ENCODE measurements around the gene RBFOX1. TPM values are rescaled to one million over a fixed set of nuclear protein-coding genes. Genes with fewer than 3 reads are reported as not detected.

Gene RBFOX1
- total RNA-seq, 2 experiments from 2014 or later, result not detected

GRCh38 chr16:7316281-7316888 lies 16.3 kb upstream of the RBFOX1 start:
- intact Hi-C loops (cut with micrococcal nuclease), result no loop called here
- ChIA-PET POLR2A (no interaction called here), CTCF (no interaction called here)
- DNase-seq, result no peak
- H3K36me3 Mint-ChIP-seq, result no peaks in the 10 kb centered on the region
- peaks cover 13% of the 10 kb centered on the region for H3K9me3 Mint-ChIP-seq
- no peaks in the 10 kb centered on the region for H3K27me3 Mint-ChIP-seq
- H3K4me1 Mint-ChIP-seq (ENCODE audit: low read depth), result no peaks in the 10 kb centered on the region
- H3K27ac Mint-ChIP-seq, result no peak overlapping the region
- H3K4me3 Mint-ChIP-seq, result no peak overlapping the region

GRCh38 chr16:7317982-7318381 lies 14.7 kb upstream of the RBFOX1 start:
- Mint-ChIP-seq H3K27ac (no peak overlapping the region), H3K4me3 (no peak overlapping the region), H3K36me3 (no peaks in the 10 kb centered on the region), H3K4me1 (ENCODE audit: low read depth) (no peaks in the 10 kb centered on the region), H3K9me3 (peaks cover 17% of the 10 kb centered on the region), H3K27me3 (no peaks in the 10 kb centered on the region)
- POLR2A ChIA-PET, result no interaction called here
- intact Hi-C loops (cut with micrococcal nuclease), result no loop called here
- CTCF ChIA-PET, result no interaction called here
- DNase-seq, result no peak

- no peak for DNase-seq
- Mint-ChIP-seq H3K4me1 (ENCODE audit: low read depth) (no peaks in the 10 kb centered on the region), H3K27me3 (no peaks in the 10 kb centered on the region), H3K36me3 (no peaks in the 10 kb centered on the region), H3K27ac (no peak overlapping the region), H3K9me3 (peaks cover 20% of the 10 kb centered on the region), H3K4me3 (no peak overlapping the region)
- CTCF ChIA-PET, result no interaction called here
- intact Hi-C loops (cut with micrococcal nuclease), result no loop called here
- POLR2A ChIA-PET, result no interaction called here
Observed at GRCh38 chr16:7318686-7319085, 14.0 kb upstream of the RBFOX1 start.

GRCh38 chr16:7319514-7319913 lies 13.1 kb upstream of the RBFOX1 start:
- no peaks in the 10 kb centered on the region for H3K36me3 Mint-ChIP-seq
- CTCF ChIA-PET, result no interaction called here
- DNase-seq, result no peak
- no peak overlapping the region for H3K27ac Mint-ChIP-seq
- H3K4me1 Mint-ChIP-seq (ENCODE audit: low read depth), result no peaks in the 10 kb centered on the region
- intact Hi-C loops (cut with micrococcal nuclease), result no loop called here
- no peak overlapping the region for H3K4me3 Mint-ChIP-seq
- peaks cover 21% of the 10 kb centered on the region for H3K9me3 Mint-ChIP-seq
- H3K27me3 Mint-ChIP-seq, result no peaks in the 10 kb centered on the region
- POLR2A ChIA-PET, result no interaction called here

GRCh38 chr16:7321661-7322060 lies 11.0 kb upstream of the RBFOX1 start:
- Mint-ChIP-seq H3K27ac (no peak overlapping the region), H3K27me3 (no peaks in the 10 kb centered on the region), H3K4me1 (ENCODE audit: low read depth) (no peaks in the 10 kb centered on the region), H3K4me3 (no peak overlapping the region), H3K9me3 (peaks cover 30% of the 10 kb centered on the region), H3K36me3 (no peaks in the 10 kb centered on the region)
- DNase-seq, result no peak
- ChIA-PET CTCF (no interaction called here), POLR2A (no interaction called here)
- intact Hi-C loops (cut with micrococcal nuclease), result no loop called here

GRCh38 chr16:7324321-7324720 lies 8.3 kb upstream of the RBFOX1 start:
- H3K27ac Mint-ChIP-seq, result no peak overlapping the region
- POLR2A ChIA-PET, result no interaction called here
- intact Hi-C loops (cut with micrococcal nuclease), result no loop called here

GRCh38 chr16:7325834-7326233 lies 6.8 kb upstream of the RBFOX1 start:
- H3K4me3 Mint-ChIP-seq, result no peak overlapping the region
- DNase-seq, result no peak
- no peaks in the 10 kb centered on the region for H3K4me1 Mint-ChIP-seq (ENCODE audit: low read depth)
- no peaks in the 10 kb centered on the region for H3K36me3 Mint-ChIP-seq
- ChIA-PET CTCF (no interaction called here), POLR2A (no interaction called here)
- intact Hi-C loops (cut with micrococcal nuclease), result no loop called here
- no peak overlapping the region for H3K27ac Mint-ChIP-seq
- no peaks in the 10 kb centered on the region for H3K27me3 Mint-ChIP-seq
- peaks cover 29% of the 10 kb centered on the region for H3K9me3 Mint-ChIP-seq

More at GRCh38 chr16:7324321-7324720, 8.3 kb upstream of the RBFOX1 start:
- H3K9me3 Mint-ChIP-seq, result peaks cover 37% of the 10 kb centered on the region
- CTCF ChIA-PET, result no interaction called here
- H3K27me3 Mint-ChIP-seq, result no peaks in the 10 kb centered on the region
- H3K36me3 Mint-ChIP-seq, result no peaks in the 10 kb centered on the region
- no peak for DNase-seq
- H3K4me1 Mint-ChIP-seq (ENCODE audit: low read depth), result no peaks in the 10 kb centered on the region
- no peak overlapping the region for H3K4me3 Mint-ChIP-seq

- intact Hi-C loops (cut with micrococcal nuclease), result no loop called here
- ChIA-PET CTCF (no interaction called here), POLR2A (no interaction called here)
- Mint-ChIP-seq H3K27me3 (no peaks in the 10 kb centered on the region), H3K4me1 (ENCODE audit: low read depth) (no peaks in the 10 kb centered on the region), H3K27ac (no peak overlapping the region), H3K36me3 (no peaks in the 10 kb centered on the region), H3K4me3 (no peak overlapping the region), H3K9me3 (peaks cover 30% of the 10 kb centered on the region)
- no peak for DNase-seq
Observed at GRCh38 chr16:7330709-7331108, 1.9 kb upstream of the RBFOX1 start.

GRCh38 chr16:7331997-7332396 lies 648 bp upstream of the RBFOX1 start:
- H3K36me3 Mint-ChIP-seq, result no peaks in the 10 kb centered on the region
- no peak for DNase-seq
- H3K27me3 Mint-ChIP-seq, result no peaks in the 10 kb centered on the region
- peaks cover 25% of the 10 kb centered on the region for H3K9me3 Mint-ChIP-seq
- ChIA-PET POLR2A (no interaction called here), CTCF (no interaction called here)
- H3K4me1 Mint-ChIP-seq (ENCODE audit: low read depth), result no peaks in the 10 kb centered on the region
- no peak overlapping the region for H3K4me3 Mint-ChIP-seq
- intact Hi-C loops (cut with micrococcal nuclease), result no loop called here
- no peak overlapping the region for H3K27ac Mint-ChIP-seq

- Mint-ChIP-seq H3K4me1 (ENCODE audit: low read depth) (no peaks in the 10 kb centered on the region), H3K4me3 (no peak overlapping the region), H3K27ac (no peak overlapping the region), H3K27me3 (no peaks in the 10 kb centered on the region), H3K36me3 (no peaks in the 10 kb centered on the region), H3K9me3 (peaks cover 24% of the 10 kb centered on the region)
- no peak for DNase-seq
- ChIA-PET CTCF (no interaction called here), POLR2A (no interaction called here)
- intact Hi-C loops (cut with micrococcal nuclease), result no loop called here
Observed at GRCh38 chr16:7333180-7333725, 608 bp downstream of the RBFOX1 start.

- peaks cover 24% of the 10 kb centered on the region for H3K9me3 Mint-ChIP-seq
- no peaks in the 10 kb centered on the region for H3K36me3 Mint-ChIP-seq
- no peak overlapping the region for H3K27ac Mint-ChIP-seq
- ChIA-PET CTCF (no interaction called here), POLR2A (no interaction called here)
- no peaks in the 10 kb centered on the region for H3K4me1 Mint-ChIP-seq (ENCODE audit: low read depth)
- no peaks in the 10 kb centered on the region for H3K27me3 Mint-ChIP-seq
- H3K4me3 Mint-ChIP-seq, result no peak overlapping the region
- DNase-seq, result no peak
- intact Hi-C loops (cut with micrococcal nuclease), result no loop called here
Observed at GRCh38 chr16:7334801-7335560, 2.3 kb downstream of the RBFOX1 start.

GRCh38 chr16:7335991-7336634 lies 3.5 kb downstream of the RBFOX1 start:
- Mint-ChIP-seq H3K4me3 (no peak overlapping the region), H3K9me3 (peaks cover 26% of the 10 kb centered on the region), H3K27ac (no peak overlapping the region), H3K4me1 (ENCODE audit: low read depth) (no peaks in the 10 kb centered on the region), H3K27me3 (no peaks in the 10 kb centered on the region), H3K36me3 (no peaks in the 10 kb centered on the region)
- intact Hi-C loops (cut with micrococcal nuclease), result no loop called here
- CTCF ChIA-PET, result no interaction called here
- DNase-seq, result no peak
- POLR2A ChIA-PET, result no interaction called here

- intact Hi-C loops (cut with micrococcal nuclease), result no loop called here
- H3K27me3 Mint-ChIP-seq, result no peaks in the 10 kb centered on the region
- POLR2A ChIA-PET, result no interaction called here
- no peaks in the 10 kb centered on the region for H3K36me3 Mint-ChIP-seq
- no peak overlapping the region for H3K27ac Mint-ChIP-seq
- CTCF ChIA-PET, result no interaction called here
- no peak overlapping the region for H3K4me3 Mint-ChIP-seq
- no peak for DNase-seq
- no peaks in the 10 kb centered on the region for H3K4me1 Mint-ChIP-seq (ENCODE audit: low read depth)
- H3K9me3 Mint-ChIP-seq, result peaks cover 27% of the 10 kb centered on the region
Observed at GRCh38 chr16:7336742-7337141, 4.1 kb downstream of the RBFOX1 start.

Measured in activated CD4-positive, alpha-beta memory T cell treated with anti-CD3 and anti-CD28 coated beads for 36 hours (primary cell).